ENCODE data around the gene M1AP.

M1AP gene

DNA sequence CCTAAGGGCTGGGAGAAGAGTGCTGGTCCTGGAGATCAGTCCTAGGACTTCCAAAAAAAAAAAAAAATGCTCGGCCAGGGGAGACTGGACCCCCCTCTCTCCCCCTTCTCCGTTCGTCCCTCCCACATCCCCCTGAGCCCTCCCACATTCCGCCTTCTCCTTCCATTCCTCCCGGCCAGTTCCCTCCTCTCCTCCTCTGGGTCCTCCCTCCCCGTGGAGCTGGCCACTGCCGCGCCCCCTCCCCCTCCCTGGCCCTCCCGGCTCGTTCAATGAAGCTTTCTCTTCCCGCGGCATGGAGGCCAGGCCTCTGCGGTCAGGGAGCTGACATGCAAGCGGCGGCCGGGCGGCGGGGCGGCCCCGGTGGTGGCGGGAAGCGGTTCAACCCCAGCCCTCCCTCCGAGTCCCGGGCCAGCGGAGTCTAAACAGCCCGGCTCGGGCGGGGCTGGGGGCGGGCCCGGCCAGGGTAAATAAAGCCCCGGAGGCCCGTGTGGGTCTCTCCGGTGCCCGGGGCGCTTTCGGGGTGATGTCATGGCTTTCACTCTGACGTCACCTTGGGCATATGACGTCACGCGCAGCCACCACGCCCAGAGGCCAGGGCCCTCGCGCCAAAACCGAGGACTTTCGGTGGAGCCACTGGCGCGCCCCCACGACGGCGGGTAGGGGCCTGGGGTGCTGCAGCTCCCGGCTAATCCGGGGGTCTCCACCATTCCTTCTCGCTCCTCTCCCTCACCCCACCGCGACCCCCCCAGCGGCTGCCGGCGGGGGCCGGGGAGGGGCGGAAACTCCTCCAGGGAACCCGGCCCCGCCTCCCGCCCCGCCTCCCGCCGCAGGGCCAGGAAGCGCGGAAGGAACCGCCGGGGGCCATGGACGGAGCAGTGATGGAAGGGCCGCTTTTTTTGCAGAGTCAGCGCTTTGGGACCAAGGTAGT, 94.0 kb downstream of the M1AP start, which contains the start of the genes DOK1 and LOXL3:
DOK1 (plus strand) TSS at position 829 of the 928 bp plus-strand sequence; CDS start at position 864, 35 bp downstream.
LOXL3 (minus strand) TSS at position 51 of the 928 bp plus-strand sequence. CDS start 1,308 bp downstream, outside the sequence.
- peak; percentile 93 for DNase-seq (ENCODE audit: low spot score)
- in situ Hi-C loops (cut with MboI; ENCODE audit: low sequenced_read_pairs, unreplicated experiment), result no loop called here

DNA sequence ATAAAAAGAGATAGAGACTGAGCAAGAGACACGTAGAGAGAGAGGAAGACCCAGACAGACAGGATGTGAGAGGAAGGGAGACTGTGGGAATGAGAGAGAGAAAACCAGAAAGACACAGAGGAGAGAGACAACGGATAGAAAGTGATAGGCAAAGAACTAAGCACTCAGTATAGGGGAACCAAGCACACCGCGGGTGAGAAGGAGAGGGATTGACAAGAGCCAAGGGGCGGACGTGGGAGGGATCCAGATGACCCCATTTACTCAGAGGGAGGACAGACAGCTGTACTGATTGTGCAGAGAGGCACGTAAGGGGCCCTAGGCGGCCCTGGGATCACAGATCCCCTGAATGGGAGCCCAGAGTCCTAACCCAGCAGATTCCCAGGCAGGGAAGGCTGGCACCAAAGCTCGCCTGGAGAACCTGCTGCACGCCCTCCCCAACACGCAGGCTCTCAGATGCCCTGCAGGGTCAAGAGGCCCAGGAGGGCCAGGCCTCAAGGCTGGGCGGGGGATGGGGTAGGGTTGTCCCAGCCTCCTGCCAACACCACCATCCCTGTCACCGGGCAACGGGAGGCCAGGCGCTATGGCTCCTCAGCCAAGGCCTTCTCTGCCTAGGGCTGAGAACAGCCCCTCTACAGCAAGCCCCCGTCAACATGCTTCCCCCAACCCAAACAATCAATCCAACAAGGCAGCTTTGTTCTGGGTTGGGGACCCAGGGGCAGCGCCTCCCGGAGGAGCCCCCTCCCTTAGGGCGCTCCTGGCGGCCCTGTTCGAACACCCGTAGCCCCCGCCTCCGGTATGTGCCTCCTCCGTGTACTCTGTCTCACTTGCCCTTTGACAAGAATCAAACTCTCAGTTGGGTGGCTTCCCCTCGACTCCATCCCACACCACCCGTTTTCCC, 95.0 kb downstream of the M1AP start:
- peak; percentile 76 for DNase-seq (ENCODE audit: low spot score)
- in situ Hi-C loops (cut with MboI; ENCODE audit: low sequenced_read_pairs, unreplicated experiment), result no loop called here
- TF ChIP-seq, protein P1, sequence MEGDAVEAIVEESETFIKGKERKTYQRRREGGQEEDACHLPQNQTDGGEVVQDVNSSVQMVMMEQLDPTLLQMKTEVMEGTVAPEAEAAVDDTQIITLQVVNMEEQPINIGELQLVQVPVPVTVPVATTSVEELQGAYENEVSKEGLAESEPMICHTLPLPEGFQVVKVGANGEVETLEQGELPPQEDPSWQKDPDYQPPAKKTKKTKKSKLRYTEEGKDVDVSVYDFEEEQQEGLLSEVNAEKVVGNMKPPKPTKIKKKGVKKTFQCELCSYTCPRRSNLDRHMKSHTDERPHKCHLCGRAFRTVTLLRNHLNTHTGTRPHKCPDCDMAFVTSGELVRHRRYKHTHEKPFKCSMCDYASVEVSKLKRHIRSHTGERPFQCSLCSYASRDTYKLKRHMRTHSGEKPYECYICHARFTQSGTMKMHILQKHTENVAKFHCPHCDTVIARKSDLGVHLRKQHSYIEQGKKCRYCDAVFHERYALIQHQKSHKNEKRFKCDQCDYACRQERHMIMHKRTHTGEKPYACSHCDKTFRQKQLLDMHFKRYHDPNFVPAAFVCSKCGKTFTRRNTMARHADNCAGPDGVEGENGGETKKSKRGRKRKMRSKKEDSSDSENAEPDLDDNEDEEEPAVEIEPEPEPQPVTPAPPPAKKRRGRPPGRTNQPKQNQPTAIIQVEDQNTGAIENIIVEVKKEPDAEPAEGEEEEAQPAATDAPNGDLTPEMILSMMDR (IDR thresholded peaks at IDR 0.05; ENCODE audit: borderline replicate concordance, control extremely low read depth, extremely low read depth, insufficient read depth, missing control alignments), result no peak

More for the DNA sequence above, 94.0 kb downstream of the M1AP start, which contains the start of the genes DOK1 and LOXL3:
- TF ChIP-seq, protein P1 (IDR thresholded peaks at IDR 0.05; ENCODE audit: borderline replicate concordance, control extremely low read depth, extremely low read depth, insufficient read depth, missing control alignments), result no peak

DNA sequence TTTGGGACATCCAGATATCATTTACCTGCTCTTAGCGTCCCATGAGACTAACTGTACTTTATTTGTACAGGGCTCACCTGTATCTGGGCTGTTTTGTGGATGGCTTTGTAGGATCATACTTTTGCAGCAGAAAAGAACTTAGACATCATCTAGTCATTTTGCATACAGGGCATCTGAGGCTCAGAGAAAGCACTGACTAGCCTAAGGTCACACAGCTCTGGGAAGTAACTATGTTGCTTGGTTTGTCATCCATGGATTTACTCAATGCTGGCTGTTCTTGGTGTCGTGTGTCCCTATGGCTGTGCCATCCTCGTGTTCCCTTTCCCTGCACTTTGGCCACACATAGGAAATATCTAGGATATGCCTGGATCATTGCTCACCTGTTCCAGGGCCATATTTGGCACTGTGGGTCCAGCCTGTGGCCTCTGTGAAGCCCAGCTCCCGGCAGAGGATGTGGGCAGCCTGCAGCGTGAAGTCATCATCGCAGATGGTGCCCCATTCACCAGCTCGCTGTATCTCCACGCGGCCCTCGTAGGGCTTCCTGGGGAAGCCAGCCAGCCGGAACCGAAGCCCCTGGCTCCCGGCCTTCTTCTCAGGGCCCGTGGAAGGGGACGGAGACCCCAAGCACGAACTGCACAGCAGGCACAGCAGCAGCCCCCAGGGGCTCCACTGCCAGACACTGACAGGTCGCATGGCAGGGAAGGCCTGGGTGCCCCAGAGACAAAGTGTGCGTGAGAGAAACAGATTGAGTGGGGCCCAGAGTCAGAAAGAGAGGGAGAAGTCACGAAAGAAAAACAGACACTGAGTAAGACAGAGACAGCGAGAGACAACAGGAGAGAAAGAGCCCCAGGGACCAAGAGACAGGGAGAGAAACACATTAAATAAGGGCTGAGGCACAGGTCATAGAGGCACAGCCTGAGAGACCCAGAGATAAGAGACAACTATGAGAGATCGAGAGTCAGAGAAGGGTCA, 95.9 kb downstream of the M1AP start:
- in situ Hi-C loops (cut with MboI; ENCODE audit: low sequenced_read_pairs, unreplicated experiment), result no loop called here
- DNase-seq (ENCODE audit: low spot score), result peak; percentile 52
- TF ChIP-seq, protein P1 (IDR thresholded peaks at IDR 0.05; ENCODE audit: borderline replicate concordance, control extremely low read depth, extremely low read depth, insufficient read depth, missing control alignments), result no peak

DNA sequence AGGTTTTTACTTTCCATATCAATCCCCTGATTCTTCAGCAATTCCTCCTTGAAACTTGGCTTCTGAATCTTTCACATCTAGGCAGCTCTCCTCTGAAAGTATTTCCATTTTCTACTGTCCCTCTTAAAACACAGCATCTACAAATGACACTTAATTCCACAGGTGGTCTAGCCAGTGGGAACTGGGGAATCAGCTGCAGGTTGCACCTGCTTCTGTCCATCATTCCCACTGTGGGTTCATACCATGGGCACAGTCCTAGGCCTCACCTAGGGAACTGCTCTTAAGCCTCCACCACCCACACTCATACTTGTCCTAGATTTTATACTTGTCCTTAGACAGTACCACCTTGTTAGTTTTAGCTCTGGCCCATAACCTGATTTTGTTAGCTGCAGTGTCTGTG, 96.6 kb downstream of the M1AP start:
- TF ChIP-seq, protein P1 (IDR thresholded peaks at IDR 0.05; ENCODE audit: borderline replicate concordance, control extremely low read depth, extremely low read depth, insufficient read depth, missing control alignments), result no peak

DNA sequence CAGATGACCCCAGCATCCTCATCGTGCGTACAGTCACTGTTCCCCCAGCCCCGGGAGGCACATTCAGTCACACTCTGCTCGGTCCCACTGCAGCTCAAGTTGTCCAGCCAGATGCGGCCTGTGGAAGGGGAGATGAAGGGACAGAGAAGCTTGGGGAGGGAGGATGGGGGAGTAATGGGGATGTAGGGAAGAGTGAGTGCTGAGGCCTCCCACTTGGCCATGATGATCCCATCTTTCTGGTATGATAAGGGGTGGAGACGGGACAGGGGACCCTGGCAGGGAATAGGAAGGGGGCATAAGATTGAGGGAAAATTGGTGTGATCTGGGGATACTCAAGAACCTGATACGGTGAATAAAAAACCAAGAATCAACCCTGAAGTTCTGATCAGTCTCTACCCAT, 97.9 kb downstream of the M1AP start:
- in situ Hi-C loops (cut with MboI; ENCODE audit: low sequenced_read_pairs, unreplicated experiment), result no loop called here
- no peak for DNase-seq (ENCODE audit: low spot score)
- TF ChIP-seq, protein P1 (IDR thresholded peaks at IDR 0.05; ENCODE audit: borderline replicate concordance, control extremely low read depth, extremely low read depth, insufficient read depth, missing control alignments), result no peak

More for the DNA sequence above, 96.6 kb downstream of the M1AP start:
- in situ Hi-C loops (cut with MboI; ENCODE audit: low sequenced_read_pairs, unreplicated experiment), result no loop called here
- DNase-seq (ENCODE audit: low spot score), result no peak
